HEK293 (cell line): ENCODE results near the gene SEC61A2.
A peak's percentile ranks its signal among the peaks of the same experiment; 100 is the strongest.

Experiments
- CTCF ChIA-PET: fragments of 350-600 bp; formaldehyde crosslinking; extraction: SDS; loops from one replicate; lab custom pipeline; 2021; ENCODE audit warnings: antibody characterized with exemption; lab: Yijun Ruan, JAX
- POLR2A ChIA-PET: fragments of 300-600 bp; formaldehyde crosslinking; extraction: SDS; loops from one replicate; lab custom pipeline; 2020; ENCODE audit warnings: antibody characterized with exemption, inconsistent platforms; lab: Yijun Ruan, JAX
- H3K27ac ChIP-seq: fragments of 200-500 bp; sonication (Bioruptor generic); 2 replicates; pipeline ENCODE4 v1.5.1; 2014; ENCODE audit warnings: low read depth, low read length, control low read depth, inconsistent platforms; ENCODE audit errors: extremely low read depth
- H3K36me3 ChIP-seq, 2 experiments: fragments of 200-500 bp in 1 of 2; sonication (Bioruptor generic) in 1 of 2; 1 replicate in 1 of 2; 2 replicates in 1 of 2; pipeline ENCODE4 v1.5.1; 2014 to 2017; ENCODE audit warnings: inconsistent platforms in 2 of 2, low read length in 2 of 2; ENCODE audit not compliant: control insufficient read depth in 2 of 2, insufficient read depth in 1 of 2
- H3K4me1 ChIP-seq: fragments of 200-500 bp; sonication (Bioruptor generic); 2 replicates; pipeline ENCODE4 v1.5.1; 2014; ENCODE audit warnings: mild to moderate bottlenecking, low read length, inconsistent platforms; ENCODE audit not compliant: control insufficient read depth, insufficient read depth
- H3K4me3 ChIP-seq: 2 replicates; pipeline ENCODE4 v1.5.1; 2011; ENCODE audit warnings: low read depth, mild to moderate bottlenecking, control low read depth, low read length, moderate library complexity
- H3K9me3 ChIP-seq: fragments of 200-500 bp; sonication (Bioruptor generic); 2 replicates; pipeline ENCODE4 v1.5.1; 2014; ENCODE audit warnings: low read depth, low read length, inconsistent platforms; ENCODE audit not compliant: control insufficient read depth, insufficient read depth
- REPIN1 ChIP-seq: fragments of 450-650 bp; formaldehyde crosslinking; IDR thresholded peaks from 2 replicates; pipeline ENCODE4 v1.5.1; 2017; ENCODE audit warnings: missing biosample characterization, missing genetic modification characterization, low read depth
- SALL2 ChIP-seq: fragments of 450-650 bp; formaldehyde crosslinking; IDR thresholded peaks from 2 replicates; pipeline ENCODE4 v1.5.0; 2017; ENCODE audit warnings: missing biosample characterization, mild to moderate bottlenecking, missing genetic modification characterization, borderline replicate concordance
- ZFP69B ChIP-seq: fragments of 450-650 bp; formaldehyde crosslinking; IDR thresholded peaks from 2 replicates; pipeline ENCODE4 v1.5.1; 2016; ENCODE audit warnings: missing biosample characterization, missing genetic modification characterization
- ZNF175 ChIP-seq: fragments of 450-650 bp; formaldehyde crosslinking; IDR thresholded peaks from 2 replicates; pipeline ENCODE4 v1.5.1; 2016; ENCODE audit warnings: missing biosample characterization, missing genetic modification characterization
- ZNF223 ChIP-seq: fragments of 450-650 bp; formaldehyde crosslinking; IDR thresholded peaks from 2 replicates; pipeline ENCODE4 v1.5.1; 2016; ENCODE audit warnings: missing biosample characterization, missing genetic modification characterization
- ZNF23 ChIP-seq: fragments of 450-650 bp; formaldehyde crosslinking; IDR thresholded peaks from 2 replicates; pipeline ENCODE4 v1.5.1; 2016; ENCODE audit warnings: missing biosample characterization, missing genetic modification characterization, borderline replicate concordance
- ZNF266 ChIP-seq: fragments of 450-650 bp; formaldehyde crosslinking; IDR thresholded peaks from 2 replicates; pipeline ENCODE4 v1.5.1; 2016; ENCODE audit warnings: missing biosample characterization, missing genetic modification characterization, low read depth
- ZNF324 ChIP-seq: fragments of 450-650 bp; formaldehyde crosslinking; IDR thresholded peaks from 2 replicates; pipeline ENCODE4 v1.5.1; 2016; ENCODE audit warnings: missing biosample characterization, missing genetic modification characterization
- ZNF366 ChIP-seq: fragments of 450-650 bp; formaldehyde crosslinking; conservative IDR thresholded peaks from 2 replicates; pipeline ENCODE4 v1.5.1; 2016; ENCODE audit warnings: missing biosample characterization, missing genetic modification characterization
- ZNF426 ChIP-seq: fragments of 450-650 bp; formaldehyde crosslinking; IDR thresholded peaks from 2 replicates; pipeline ENCODE4 v1.5.1; 2017; ENCODE audit warnings: missing biosample characterization, missing genetic modification characterization, mild to moderate bottlenecking, inconsistent platforms, moderate library complexity
- ZNF558 ChIP-seq: fragments of 450-650 bp; formaldehyde crosslinking; IDR thresholded peaks from 2 replicates; pipeline ENCODE4 v1.5.1; 2016; ENCODE audit warnings: missing biosample characterization, missing genetic modification characterization
- ZNF626 ChIP-seq: fragments of 450-650 bp; sonication (Bioruptor Pico); formaldehyde crosslinking; IDR thresholded peaks from 2 replicates; pipeline ENCODE4 v1.5.1; 2018; ENCODE audit warnings: missing biosample characterization, missing genetic modification characterization, inconsistent platforms
- ZNF664 ChIP-seq: fragments of 450-650 bp; formaldehyde crosslinking; IDR thresholded peaks from 2 replicates; pipeline ENCODE4 v1.5.1; 2016; ENCODE audit warnings: missing biosample characterization, missing genetic modification characterization
- ZNF830 ChIP-seq: fragments of 450-650 bp; IDR thresholded peaks from 2 replicates; pipeline ENCODE4 v1.5.0; 2018; ENCODE audit warnings: missing biosample characterization, missing genetic modification characterization, low read depth, mild to moderate bottlenecking, moderate library complexity
- ZSCAN16 ChIP-seq: fragments of 450-650 bp; formaldehyde crosslinking; IDR thresholded peaks from 2 replicates; pipeline ENCODE4 v1.5.1; 2016; ENCODE audit warnings: missing biosample characterization, missing genetic modification characterization
- TF ChIP-seq, protein P1 (sequence below): fragments of 450-650 bp; IDR thresholded peaks from 2 replicates; pipeline ENCODE4 v1.5.1; 2018; ENCODE audit warnings: missing biosample characterization, mild to moderate bottlenecking, missing genetic modification characterization
- TF ChIP-seq, protein P2 (sequence below): fragments of 450-650 bp; formaldehyde crosslinking; IDR thresholded peaks from 2 replicates; pipeline ENCODE4 v1.5.1; 2016; ENCODE audit warnings: missing biosample characterization, missing genetic modification characterization

Gene SEC61A2

GRCh38 chr10:12207114-12207513 lies 77.6 kb downstream of the SEC61A2 start:
- H3K4me1 ChIP-seq = no peaks in the 10 kb centered on the region
- H3K27ac ChIP-seq = no peak overlapping the region
- H3K4me3 ChIP-seq = no peak overlapping the region
- H3K9me3 ChIP-seq = no peaks in the 10 kb centered on the region
- peaks cover 59 to 84% of the 10 kb centered on the region in 2 experiments for H3K36me3 ChIP-seq
- ChIA-PET CTCF (interaction anchor here (4.8 kb wide), 1 partner anchor 8 kb away, joined by 29 read pairs; no protein-coding TSS in a partner anchor), POLR2A (interaction anchor here (0.6 to 1.3 kb wide), 2 partner anchors 11 to 28 kb away, joined by 3 read pairs; partner anchors contain the start of genes CDC123 and NUDT5)
- TF ChIP-seq ZSCAN16 (tag by site-specific recombination) (no peak), ZNF558 (tag by site-specific recombination) (peak; percentile 62; the same call in 1 of the 2 replicates)

GRCh38 chr10:12208460-12208859 lies 79.0 kb downstream of the SEC61A2 start:
- Histone ChIP-seq H3K4me1 (no peaks in the 10 kb centered on the region), H3K36me3 (peaks cover 51 to 81% of the 10 kb centered on the region in 2 experiments), H3K4me3 (no peak overlapping the region), H3K9me3 (no peaks in the 10 kb centered on the region), H3K27ac (no peak overlapping the region)
- TF ChIP-seq ZNF175 (tag by site-specific recombination) (no peak), ZNF266 (no peak), ZNF664 (no peak), ZNF324 (tag by site-specific recombination) (no peak)
- ChIA-PET POLR2A (no interaction called here), CTCF (no interaction called here)

DNA sequence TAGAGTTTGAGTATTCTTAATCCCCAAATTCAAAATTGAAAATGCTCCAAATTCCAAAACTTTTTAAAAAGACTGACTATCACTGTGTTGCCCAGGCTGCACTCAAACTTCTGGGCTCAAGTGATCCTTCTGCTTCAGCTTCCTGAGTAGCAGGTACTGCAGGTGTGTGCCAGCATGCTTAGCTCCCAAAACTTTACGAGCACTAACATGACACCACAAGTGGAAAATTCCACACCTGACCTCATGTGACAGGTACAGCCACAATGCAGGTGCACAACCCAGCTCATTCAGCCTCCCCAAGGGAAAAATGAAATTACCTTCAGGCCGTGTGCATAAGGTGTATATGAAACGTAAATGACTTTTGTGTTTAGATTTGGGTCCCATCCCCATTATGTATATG lies 83.0 kb downstream of the SEC61A2 start:
- Histone ChIP-seq H3K4me1 (0 out of 2 replicates have a peak, but pooled peaks cover 7% of the 10 kb centered on the region), H3K9me3 (no peaks in the 10 kb centered on the region)
- TF ChIP-seq, protein P1, sequence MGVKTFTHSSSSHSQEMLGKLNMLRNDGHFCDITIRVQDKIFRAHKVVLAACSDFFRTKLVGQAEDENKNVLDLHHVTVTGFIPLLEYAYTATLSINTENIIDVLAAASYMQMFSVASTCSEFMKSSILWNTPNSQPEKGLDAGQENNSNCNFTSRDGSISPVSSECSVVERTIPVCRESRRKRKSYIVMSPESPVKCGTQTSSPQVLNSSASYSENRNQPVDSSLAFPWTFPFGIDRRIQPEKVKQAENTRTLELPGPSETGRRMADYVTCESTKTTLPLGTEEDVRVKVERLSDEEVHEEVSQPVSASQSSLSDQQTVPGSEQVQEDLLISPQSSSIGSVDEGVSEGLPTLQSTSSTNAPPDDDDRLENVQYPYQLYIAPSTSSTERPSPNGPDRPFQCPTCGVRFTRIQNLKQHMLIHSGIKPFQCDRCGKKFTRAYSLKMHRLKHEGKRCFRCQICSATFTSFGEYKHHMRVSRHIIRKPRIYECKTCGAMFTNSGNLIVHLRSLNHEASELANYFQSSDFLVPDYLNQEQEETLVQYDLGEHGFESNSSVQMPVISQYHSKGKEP (tag by site-specific recombination) = no peak
- no peak for TF ChIP-seq ZNF426 (tag by site-specific recombination)
- TF ChIP-seq, all 188 proteins: peak for 0
- ChIA-PET CTCF (interaction anchor here (0.5 to 1.8 kb wide), 3 partner anchors 15 to 498 kb away, joined by 4 to 7 read pairs (median 5); no protein-coding TSS in a partner anchor), POLR2A (no interaction called here)
- no peak overlapping the region for H3K27ac ChIP-seq
- no peak overlapping the region for H3K4me3 ChIP-seq
- peaks cover 40 to 71% of the 10 kb centered on the region in 2 experiments for H3K36me3 ChIP-seq

DNA sequence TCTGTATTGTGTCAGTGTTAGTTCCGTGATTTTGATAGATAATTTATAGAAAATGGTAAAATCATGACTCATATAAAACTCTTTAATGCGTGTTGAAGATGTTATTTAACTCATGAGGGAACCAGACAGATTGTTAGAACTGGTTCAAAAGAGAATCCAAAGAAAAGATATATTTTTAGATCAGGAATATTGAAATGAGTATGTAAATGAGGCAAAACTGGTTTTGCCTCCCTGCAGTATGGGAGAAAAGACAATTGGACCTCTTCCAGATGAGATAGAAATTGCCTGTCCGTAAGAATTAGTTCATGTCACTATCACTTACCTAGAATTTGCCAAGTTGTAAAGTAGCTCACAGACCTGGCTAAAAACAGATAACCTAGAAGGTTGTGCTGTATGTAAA lies 84.1 kb downstream of the SEC61A2 start:
- H3K4me1 ChIP-seq = 0 out of 2 replicates have a peak, but pooled peaks cover 7% of the 10 kb centered on the region
- no peak for TF ChIP-seq ZNF830 (tag by site-specific recombination)
- TF ChIP-seq ZNF223 (tag by site-specific recombination) = no peak
- TF ChIP-seq ZNF366 = no peak
- TF ChIP-seq, protein P2, sequence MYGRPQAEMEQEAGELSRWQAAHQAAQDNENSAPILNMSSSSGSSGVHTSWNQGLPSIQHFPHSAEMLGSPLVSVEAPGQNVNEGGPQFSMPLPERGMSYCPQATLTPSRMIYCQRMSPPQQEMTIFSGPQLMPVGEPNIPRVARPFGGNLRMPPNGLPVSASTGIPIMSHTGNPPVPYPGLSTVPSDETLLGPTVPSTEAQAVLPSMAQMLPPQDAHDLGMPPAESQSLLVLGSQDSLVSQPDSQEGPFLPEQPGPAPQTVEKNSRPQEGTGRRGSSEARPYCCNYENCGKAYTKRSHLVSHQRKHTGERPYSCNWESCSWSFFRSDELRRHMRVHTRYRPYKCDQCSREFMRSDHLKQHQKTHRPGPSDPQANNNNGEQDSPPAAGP (tag by site-specific recombination) = no peak
- TF ChIP-seq REPIN1 (tag by site-specific recombination) = no peak
- no peak for TF ChIP-seq ZFP69B (tag by site-specific recombination)
- no peak for TF ChIP-seq ZNF23 (tag by site-specific recombination)
- no peak for TF ChIP-seq ZNF626
- no peak for TF ChIP-seq SALL2 (tag by site-specific recombination)
- no peaks in the 10 kb centered on the region for H3K9me3 ChIP-seq
- H3K4me3 ChIP-seq = no peak overlapping the region
- H3K36me3 ChIP-seq = peaks cover 50 to 67% of the 10 kb centered on the region in 2 experiments
- H3K27ac ChIP-seq = no peak overlapping the region
- POLR2A ChIA-PET = interaction anchor here (0.9 kb wide), 1 partner anchor 18 kb away, joined by 3 read pairs; the partner anchor contains the start of genes CDC123 and NUDT5
- CTCF ChIA-PET = interaction anchor here (0.6 to 2.8 kb wide), 13 partner anchors 9 to 622 kb away, joined by 3 to 29 read pairs (median 5); no protein-coding TSS in a partner anchor
